GM19397 (cell line): Measurements from ENCODE around the gene PERM1.
A peak's percentile ranks its signal among the peaks of the same experiment; 100 is the strongest.
"Not testable (repeated sequence)": the region's sequence is repeated elsewhere in the genome, so short reads cannot be mapped to it uniquely, and the experiment has no call there.

Experiments
- ATAC-seq: cut with Tn5 transposase; IDR thresholded peaks from one replicate; pipeline ENCODE4 v1.9.1; 2021; ENCODE audit warnings: mild to moderate bottlenecking, moderate library complexity; ENCODE audit not compliant: unreplicated experiment

Gene PERM1, protein sequence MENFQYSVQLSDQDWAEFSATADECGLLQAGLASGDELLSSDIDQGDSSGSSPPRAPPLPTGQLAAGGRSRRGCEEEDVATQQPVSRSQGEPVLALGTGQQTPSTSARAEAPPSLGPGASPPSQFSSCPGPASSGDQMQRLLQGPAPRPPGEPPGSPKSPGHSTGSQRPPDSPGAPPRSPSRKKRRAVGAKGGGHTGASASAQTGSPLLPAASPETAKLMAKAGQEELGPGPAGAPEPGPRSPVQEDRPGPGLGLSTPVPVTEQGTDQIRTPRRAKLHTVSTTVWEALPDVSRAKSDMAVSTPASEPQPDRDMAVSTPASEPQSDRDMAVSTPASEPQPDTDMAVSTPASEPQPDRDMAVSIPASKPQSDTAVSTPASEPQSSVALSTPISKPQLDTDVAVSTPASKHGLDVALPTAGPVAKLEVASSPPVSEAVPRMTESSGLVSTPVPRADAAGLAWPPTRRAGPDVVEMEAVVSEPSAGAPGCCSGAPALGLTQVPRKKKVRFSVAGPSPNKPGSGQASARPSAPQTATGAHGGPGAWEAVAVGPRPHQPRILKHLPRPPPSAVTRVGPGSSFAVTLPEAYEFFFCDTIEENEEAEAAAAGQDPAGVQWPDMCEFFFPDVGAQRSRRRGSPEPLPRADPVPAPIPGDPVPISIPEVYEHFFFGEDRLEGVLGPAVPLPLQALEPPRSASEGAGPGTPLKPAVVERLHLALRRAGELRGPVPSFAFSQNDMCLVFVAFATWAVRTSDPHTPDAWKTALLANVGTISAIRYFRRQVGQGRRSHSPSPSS

DNA sequence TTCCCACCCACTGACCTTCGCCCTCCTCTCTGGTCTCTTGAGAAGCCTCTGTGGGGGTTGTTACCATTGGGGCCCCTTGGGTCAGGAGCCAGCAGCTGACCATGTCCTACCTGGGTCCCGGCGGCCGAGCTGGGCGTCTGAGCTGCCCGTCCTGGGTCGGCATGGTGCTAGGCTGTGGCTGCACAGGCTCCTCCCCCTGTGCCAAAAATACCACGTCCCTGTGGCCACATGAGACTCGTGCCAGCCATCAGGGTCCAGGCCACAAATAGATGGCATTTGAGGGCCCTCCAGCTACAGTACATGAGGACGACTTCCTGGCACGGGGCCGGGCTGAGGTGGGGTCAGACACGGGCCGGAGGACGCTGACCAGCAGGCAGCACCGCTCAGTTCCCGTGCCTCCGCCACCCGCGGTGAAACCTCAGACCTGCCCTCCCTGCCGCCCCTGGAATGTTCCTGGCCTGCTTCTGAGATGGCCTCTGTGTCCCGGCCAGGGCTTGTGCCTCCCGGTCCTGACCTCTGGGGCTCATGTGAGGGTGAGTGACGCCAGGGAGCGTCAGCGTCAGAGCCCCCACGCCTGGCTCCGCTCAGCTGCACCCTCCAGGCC lies at the start of gene PERM1:
Gene PERM1 (minus strand): TSS at position 139 of the 604 bp plus-strand sequence. CDS start 1,064 bp downstream, outside the sequence.
- ATAC-seq: no peak

DNA sequence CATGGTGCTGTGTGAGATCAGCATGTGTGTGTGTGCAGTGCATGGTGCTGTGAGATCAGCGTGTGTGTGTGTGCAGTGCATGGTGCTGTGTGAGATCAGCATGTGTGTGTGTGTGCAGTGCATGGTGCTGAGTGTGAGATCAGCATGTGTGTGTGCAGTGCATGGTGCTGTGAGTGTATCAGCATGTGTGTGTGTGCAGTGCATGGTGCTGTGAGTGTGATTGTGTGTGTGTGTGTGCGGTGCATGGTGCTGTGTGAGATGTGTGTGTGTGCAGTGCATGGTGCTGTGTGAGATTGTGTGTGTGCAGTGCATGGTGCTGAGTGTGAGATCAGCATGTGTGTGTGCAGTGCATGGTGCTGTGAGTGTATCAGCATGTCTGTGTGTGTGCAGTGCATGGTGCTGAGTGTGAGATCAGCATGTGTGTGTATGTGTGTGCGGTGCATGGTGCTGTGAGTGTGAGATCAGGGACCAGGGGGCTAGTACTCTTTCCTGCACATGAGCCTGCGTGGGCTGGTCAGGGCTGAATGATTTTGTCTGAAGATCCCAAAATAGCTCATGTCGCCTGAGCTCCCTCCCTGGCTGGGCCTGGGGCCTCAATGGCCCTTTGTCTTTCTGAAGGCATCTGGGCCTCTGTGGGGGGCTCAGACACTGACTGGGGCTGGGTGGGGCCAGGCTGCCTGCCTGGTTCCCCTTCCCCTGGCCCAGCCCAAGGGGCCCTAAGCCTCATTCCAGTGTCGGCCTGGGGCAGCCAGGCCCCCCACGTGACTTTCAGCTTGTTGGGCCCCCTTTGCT lies 49.2 kb upstream of the PERM1 start:
- ATAC-seq: not testable (repeated sequence)

DNA sequence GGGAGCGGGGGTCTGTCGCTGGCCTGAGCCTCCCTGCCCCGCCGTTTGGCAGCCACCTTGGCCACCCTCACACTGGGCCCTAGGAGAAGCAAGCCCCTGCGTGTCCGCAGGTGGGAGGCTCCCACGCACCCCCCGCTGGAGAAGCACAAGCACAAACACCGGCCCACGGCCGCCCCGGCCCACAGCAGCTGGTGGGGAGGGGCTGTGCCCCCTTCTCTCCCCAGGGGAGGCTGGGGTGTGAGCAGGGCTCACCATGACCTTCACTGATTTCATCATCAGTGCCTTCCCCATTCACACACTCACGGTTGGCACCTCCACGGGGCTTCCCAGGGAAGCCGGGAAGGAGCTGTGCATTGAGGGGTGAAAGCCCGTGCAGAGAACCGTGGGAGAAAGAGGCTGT lies 45.9 kb upstream of the PERM1 start:
- no peak for ATAC-seq

DNA sequence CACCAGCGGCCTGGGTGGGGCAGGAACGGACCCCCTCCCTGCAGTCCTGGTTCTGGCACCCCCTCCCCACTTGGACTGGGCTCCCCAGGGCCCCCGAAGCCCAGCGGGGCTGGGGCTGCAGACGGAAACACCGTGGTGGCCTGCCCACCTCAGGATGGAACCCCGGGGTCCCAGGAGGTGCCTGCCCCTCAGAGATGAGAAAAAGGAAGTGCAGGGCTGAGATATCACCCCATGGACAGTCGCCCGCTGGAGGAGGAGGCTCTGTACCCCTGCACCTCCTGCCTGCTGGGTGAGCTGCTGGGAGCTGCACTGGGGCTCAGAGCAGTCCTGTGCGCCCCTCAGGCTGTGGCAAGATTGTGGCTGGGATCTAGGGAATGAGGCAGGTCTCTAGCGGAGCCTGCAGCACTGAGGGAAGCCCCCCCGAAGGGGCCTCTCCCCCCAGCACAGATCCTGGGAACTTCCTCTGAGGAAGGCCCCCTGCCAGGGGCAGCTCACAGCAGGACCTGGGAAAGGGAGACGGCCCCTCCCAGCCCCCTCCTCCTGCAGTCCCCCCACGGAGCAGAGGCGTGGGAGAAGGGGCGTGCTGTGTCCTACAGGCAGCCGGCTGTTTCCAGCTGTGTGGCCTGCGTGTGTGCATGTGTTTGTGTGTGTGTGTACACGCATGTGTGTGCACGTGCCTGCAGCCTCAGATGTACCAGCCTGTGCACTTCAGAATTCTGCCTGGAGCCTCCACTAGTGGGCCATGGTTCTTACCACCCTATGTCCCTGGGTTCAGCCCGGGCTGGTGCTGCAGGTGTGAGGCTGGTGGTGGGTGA lies 44.9 kb upstream of the PERM1 start:
- ATAC-seq: no peak

DNA sequence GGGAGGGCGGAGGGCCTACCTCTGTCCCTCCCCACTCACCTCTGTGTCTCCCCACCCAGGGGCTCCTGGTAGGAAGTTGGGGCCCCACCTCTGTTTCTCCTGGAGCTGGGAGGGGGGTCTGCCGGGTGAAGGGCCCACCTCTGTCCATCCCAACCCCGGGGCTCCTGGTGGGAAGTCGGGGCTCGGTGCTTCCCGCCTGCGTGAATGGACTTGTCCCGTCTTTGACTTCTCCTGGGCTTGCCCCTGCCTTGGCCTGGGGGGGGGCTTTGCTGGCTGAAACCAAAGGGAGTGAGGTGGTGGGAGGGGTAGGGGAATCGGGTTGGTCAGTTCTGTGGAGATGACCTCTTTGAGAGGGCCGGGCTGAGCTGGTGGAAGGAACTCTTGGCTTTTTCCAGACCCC lies 43.8 kb upstream of the PERM1 start:
- no peak for ATAC-seq

DNA sequence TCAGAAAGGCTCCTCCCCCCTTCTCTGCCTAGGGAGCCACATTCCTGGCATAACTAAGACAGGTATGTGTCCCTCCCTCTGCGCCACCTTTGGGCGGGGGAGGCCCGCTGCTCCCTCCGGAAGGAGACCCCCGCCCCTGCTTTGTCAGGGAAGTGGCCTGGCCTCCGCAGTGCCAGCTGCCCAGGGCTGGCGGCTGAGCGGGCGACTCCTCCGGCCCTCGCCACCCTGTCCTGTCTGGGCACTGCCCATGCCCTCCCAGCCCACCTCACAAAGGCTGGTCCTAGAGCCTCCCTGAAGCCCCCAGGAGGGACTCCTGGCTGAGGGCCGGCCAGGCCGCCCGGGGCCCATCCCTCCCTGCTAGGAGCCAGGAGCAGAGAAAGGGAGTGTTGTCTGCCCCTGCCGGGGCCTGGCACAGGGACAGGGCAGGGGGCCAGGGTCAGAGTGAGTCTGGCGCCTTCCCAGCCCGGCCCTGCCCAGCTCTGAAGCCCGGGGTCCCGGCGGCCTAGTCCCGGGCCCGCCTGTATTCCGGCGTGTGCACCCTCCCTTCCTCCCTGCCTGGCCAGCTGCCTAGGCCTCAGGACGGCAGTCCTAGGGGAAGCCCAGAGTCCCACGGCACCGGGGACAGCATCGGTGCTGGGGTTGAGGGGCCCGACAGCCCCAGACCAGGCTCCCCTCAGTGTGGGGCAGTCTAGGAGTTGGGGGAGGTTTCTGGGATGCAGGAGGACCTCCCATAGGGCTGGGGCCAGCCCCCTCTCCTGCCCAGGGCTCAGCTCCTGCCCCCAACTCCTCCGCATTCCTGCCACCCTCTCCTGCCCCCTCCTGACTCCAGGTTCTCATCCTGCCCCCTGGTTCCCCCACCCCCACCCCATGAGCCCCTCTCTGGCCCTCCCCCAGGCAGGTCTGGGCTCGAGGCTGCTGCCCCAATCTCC lies 43.1 kb upstream of the PERM1 start:
- no peak for ATAC-seq

DNA sequence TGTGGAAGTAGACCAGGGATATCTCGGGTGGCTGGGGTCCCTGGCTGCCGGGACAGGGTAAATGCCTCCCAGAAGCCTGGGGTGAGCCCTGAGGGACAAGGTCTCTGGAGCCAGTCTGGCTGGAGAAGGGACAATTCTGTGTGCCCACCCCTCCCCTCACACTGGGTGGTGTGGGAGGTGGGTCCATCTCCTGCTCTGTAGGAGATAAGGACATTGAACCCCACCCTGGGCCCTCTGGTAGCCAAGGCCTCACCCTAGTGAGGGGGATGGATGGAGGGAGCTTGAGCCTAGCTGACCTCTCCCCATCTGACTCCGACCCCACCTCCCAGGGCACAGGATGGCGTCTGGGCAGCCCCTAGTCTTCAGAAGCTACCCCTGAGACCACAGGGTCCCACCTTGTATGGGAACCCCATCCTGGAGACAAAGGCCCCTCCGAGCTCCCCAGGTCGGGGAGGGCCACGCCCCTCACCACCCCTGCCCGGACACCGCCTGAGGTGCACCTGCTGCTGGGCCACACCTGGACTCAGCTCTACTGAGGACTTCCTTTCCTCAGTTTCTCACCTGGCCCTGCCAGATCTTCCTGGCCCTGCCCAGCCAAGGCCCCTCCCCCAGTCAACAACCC lies 42.4 kb upstream of the PERM1 start:
- ATAC-seq: no peak

DNA sequence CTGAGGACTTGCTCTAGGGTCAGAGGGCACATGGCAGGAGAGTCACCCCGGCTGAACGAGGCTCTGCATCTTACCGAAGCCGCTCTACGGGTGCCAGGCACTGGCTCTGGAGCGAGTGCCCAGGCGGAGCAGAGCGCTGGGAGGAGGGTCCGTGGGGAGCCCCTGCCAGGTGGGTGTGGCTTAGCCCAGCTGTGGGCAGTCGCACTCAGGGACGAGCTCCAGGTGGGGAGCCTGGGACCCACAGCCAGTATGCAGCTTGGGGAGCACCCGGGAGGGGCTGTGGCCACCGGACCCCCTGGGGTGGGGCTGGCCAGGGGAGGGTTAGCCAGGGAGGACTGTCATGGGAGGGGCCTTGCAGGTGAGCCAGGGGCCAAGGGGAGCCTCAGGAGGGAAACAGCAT lies 41.8 kb upstream of the PERM1 start:
- ATAC-seq: no peak

DNA sequence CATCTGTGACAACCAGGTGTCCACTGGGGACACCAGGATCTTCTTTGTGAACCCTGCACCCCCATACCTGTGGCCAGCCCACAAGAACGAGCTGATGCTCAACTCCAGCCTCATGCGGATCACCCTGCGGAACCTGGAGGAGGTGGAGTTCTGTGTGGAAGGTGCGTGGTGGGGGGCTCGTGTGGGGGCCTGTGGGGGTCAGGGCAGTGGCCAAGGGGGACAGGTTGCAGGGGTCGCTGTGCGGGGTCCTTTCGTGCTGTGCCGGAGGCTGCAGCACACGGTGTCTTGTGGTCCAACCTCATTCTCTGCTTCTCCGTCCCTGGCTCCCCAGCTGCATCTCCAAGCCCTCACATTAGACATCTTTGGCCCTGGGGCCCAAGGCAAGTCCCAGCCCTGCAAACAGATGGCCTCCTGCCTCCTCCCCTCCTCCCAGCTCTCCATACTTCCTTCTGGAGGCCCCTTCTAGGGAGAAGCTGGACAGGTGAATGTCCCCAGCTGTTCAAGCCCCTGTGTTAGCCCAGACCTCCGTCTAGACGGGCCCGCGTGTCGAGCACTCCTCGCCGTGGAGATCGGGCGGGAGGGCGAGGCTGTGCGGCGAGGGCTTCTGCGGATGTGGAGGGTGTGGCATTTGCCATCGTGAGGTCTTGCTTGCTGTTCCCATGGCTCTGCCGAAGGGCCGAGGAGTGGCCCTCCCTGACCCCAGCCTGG lies 40.6 kb upstream of the PERM1 start:
- no peak for ATAC-seq

DNA sequence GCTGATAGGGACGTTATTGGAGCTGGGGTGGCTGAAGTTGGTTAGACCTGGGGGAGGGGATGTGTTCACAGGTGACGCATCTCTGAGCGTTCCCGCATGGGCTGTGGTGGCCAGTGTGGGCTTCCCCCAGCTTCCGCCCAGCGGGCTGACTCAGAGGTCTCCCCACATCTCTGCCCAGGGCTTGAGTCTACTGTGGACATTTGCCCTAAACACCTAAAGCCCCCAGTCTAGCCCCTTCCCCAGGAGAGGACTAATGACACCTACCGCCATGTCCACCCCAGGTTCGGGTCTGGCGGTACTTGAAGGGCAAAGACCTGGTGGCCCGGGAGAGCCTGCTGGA lies 40.0 kb upstream of the PERM1 start:
- no peak for ATAC-seq

DNA sequence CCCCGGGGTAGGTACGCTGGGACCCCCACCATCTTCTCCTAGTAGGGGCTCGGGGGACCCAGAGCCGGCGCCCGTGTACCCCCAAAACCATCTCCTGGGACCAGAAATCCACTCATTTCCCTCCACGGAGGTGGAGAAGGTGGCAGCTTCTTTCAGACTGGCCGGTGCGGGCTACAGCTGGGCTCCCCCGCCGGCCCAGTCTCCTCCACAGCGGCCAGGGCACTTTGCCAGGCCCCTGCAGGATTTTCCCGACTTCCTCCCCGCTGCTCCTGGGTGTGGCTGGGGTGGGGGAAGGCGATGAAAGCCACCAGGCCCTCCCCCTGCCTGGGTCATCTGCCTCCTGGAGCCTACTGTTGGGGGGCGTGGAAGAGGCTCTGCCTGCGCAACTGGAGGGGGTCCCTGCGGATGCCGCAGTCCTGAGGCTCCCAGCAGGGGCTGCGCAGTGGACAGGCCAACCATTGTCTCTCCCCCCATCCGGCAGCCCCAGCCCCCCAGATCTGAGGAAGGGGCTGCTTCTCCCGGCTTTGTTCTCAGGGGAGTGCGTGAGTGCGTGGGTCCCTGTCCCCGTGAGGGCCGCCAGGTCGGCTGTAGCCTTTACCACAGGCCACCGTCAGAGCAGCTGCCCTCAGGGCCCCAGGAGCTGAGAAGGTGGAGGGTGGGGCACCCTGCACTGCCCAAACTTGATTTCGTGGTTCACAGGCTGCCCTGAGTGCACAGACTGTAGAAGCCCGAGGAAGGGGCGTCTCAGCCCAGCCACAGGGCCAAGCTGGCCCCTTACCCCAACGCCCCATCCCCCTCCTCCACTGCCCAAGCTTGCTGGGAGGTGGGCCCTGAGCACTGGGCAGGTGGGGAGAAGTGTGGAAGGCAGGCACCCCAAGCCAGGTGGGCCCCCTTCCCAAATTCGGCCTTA lies 39.4 kb upstream of the PERM1 start:
- ATAC-seq: no peak

DNA sequence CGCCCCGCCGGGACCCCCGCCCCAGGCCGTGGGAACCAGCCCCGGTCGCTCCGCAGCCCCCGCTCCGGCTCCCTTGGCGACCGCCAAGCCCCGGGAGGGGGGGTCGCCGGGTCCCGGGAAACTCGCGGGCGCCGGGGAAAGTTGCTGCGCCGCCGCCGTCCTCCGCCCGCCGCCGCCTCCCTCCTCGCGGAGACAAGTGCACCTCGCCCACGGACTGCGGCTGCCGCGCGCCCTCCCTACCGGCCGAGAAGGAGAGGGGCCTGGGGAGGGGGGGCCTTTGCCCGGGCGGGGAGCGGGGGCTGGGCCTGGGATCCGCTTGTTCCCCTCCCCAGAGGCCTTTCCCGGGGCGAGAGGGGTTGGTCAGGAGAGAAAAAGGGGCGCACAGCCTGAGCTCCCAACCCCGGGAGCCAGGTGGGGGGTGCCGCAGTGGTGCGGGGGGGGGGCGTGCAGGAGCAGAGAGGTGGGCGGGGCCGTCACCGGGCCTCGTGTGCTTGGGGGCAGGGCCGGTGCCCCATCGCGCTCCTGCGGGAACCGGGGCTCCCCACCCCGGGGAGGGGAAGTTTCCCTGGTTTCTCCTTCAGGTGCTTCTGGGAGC lies 38.6 kb upstream of the PERM1 start:
- ATAC-seq: peak; percentile 12

DNA sequence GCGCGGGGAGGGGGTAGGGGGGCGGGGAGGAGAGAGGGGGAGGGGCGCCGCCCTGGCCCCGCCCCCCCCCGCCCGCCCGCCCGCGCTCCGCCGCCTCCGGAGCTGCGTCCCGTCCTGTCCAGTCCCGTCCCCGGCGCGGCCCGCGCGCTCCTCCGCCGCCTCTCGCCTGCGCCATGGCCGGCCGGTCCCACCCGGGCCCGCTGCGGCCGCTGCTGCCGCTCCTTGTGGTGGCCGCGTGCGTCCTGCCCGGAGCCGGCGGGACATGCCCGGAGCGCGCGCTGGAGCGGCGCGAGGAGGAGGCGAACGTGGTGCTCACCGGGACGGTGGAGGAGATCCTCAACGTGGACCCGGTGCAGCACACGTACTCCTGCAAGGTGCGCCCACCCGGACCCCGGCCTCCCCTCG lies 38.1 kb upstream of the PERM1 start, which contains the start of gene AGRN:
Gene AGRN (plus strand): TSS at position 121 of the 405 bp plus-strand sequence. CDS start 53 bp downstream, at position 174.
- peak; percentile 40 for ATAC-seq

DNA sequence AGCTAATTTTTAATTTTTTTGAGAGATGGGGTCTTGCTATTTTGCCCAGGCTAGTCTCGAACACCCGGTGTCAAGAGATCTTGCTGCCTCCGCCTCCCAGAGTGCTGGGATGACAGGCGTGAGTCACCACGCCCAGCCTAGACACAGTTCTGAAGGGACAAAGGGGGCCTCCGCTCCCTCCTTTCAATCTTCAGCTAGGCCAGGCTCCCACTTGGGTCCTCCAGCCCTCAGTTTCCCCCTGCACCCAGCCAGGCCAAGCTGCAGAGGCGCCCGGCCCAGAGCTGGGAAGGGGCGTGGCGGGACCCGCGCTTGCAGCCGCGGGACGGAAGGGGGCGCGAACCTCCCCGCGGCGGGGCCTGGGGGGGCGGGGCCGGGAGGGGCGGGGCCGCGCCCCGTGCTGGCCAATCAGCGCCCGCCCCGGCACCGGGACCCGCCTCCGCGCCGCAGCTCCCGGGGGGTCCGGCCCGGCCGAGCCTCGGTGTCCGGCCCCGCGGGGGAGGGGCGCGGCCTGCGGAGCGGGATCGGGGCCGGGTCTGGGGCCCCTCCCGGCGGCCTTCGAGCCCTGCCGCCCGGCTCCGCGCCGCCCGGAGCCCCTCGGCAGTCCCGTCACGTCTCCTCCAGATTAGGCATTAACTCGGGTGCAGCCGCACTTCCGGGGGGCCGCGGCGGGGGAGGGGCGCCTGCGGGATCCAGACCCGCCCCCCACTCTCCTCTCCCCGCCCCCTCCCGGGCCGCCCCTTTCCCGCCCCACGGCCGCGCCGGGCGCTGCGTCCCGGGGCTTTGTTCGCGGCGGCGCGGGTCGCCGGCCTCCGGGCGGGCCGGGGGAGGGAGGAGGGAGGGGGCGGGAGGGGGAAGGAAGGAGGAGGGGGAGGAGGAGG lies 37.5 kb upstream of the PERM1 start:
- ATAC-seq: peak; percentile 61

DNA sequence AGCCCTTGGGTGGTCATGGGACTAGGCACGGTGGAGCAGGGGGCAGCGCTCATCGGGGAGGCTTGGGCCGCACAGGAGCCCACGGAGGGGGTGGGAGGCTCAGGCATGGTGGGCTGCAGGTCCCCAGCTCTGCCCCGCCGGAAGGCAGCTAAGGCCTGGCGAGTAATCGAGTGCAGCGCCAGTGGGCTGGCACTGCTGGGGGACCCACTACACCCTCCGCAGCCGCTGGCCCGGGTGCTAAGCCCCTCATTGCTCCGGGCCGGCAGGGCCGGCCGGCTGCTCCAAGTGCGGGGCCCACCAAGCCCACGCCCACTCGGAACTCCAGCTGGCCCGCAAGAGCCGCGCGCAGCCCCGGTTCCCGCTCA lies 36.4 kb upstream of the PERM1 start:
- ATAC-seq: not testable (repeated sequence)
